Endothelial cell of umbilical vein (primary cell): ENCODE data around the gene TMEM87A.

ENCODE experiments used
- CTCF ChIP-seq, 2 donors: IDR thresholded peaks; 1 replicate in 1 of 2; 2 replicates in 1 of 2; pipeline ENCODE4 v1.5.1; 2011; ENCODE audit warnings: low read length in 2 of 2, mild to moderate bottlenecking in 2 of 2, moderate library complexity in 2 of 2, control low read depth in 1 of 2, inconsistent platforms in 1 of 2, low read depth in 1 of 2; ENCODE audit not compliant: insufficient read depth in 1 of 2; ENCODE audit errors: extremely low read depth in 1 of 2
- MAX ChIP-seq: IDR thresholded peaks from 2 replicates; pipeline ENCODE4 v1.6.1; 2011; ENCODE audit not compliant: insufficient read depth, insufficient read length

- no peak for TF ChIP-seq CTCF (IDR thresholded peaks at IDR 0.05; ENCODE audit: extremely low read depth in 1 of 2, insufficient read depth in 1 of 2, low read depth in 1 of 2, low read length in 2 of 2)
- TF ChIP-seq MAX = no peak
Observed at GRCh38 chr15:42182328-42182886, 90.8 kb downstream of the TMEM87A start.
